Anterior cingulate cortex (tissue), 58 donors: Measurements from ENCODE around the gene TUBA3D.
"Not testable (repeated sequence)": the region's sequence is repeated elsewhere in the genome, so short reads cannot be mapped to it uniquely, and the experiment has no call there.

Experiments used
- DNase-seq, 58 donors: peaks; one replicate each; lab custom pipeline; 2025; lab: John Stamatoyannopoulos, UW

The TUBA3D gene

DNA sequence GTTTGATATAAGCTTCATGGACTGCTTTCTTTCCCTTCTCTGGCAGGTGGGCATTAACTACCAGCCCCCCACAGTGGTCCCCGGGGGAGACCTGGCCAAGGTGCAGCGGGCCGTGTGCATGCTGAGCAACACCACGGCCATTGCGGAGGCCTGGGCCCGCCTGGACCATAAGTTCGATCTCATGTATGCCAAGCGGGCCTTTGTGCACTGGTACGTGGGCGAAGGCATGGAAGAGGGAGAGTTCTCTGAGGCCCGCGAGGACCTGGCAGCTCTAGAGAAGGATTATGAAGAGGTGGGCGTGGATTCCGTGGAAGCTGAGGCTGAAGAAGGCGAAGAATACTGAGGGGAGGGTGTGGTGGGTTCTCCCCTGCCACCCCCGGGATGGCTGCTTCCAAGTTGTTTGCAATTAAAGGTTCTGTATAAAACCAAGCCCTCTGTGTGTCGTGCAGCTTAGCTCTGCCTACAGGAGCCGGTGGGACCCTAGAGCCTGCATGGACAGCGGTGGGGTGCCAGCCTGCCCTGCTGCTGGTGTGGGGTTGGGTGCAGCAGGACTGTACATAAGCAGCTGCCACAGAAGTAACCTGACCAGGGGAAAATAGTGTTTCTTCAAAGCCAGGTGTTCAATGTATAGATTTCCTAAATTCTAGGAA is 6.7 kb downstream of the TUBA3D start:
- DNase-seq = not testable (repeated sequence)

DNA sequence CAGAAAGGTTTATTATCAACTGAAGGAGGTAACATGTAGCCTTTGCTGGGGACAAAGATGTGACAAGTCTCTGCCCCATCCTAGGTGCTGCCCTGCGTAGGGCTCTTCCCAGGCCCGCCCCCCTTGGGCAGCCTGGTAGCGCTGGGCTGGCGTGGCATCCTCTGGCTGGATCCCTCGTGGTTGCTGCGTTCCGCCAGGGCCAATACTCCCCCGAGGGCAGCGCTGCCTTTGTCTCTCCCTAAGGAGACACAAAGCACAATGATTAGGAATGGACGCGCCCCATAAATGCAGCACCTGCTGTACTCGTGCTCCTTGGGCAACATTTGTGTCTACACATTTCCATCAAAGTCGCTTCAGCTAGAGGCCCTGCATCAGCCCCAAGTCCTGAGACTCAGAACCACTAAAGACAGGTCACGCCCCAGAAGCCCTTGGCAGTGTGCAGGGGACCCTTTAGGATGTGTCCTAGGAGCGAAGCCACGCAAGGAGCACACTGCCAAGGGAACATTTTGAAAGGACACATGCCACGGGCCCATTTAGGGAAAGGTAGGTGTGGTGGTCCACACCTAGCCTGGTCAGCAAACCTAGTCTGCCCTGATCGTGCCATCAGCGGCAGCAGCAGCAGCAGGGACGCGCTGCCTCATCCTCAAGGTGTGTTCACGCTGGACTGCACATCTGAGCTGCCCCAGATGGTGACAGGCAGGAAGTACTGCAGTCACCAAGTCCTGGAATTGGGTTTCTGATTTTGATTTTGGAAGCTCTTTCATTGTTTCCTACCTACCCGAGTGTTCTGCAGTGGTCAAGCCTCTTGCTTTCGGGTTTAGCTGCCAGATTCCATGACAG is 8.3 kb downstream of the TUBA3D start:
- DNase-seq = not testable (repeated sequence)

DNA sequence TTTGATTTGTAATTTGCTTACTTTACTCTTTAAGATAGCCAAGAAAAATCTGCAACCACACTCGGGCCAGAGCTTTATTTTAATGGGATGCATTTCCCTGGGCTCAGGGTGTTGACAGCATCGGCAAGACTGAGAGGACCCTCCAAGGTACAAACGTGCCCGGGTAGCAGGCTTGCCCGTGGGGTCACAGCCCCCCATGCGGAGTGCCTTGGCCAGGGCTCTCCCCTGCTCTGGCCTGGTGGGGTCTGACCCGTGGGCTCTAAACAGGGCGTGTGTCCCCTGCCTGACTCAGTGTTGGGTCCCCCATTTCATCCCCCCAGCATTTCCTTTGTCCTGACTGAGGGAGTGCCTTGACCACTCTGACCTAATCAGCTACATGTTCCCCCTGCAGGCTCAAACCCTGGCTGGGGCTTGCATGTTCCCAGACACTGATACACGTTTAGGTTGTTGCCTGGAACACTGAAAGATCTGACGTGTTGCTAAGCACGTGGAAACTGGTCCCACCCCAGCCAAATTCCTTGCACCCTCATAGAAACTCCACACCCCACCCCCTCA is 9.1 kb downstream of the TUBA3D start:
- DNase-seq = not testable (repeated sequence)

DNA sequence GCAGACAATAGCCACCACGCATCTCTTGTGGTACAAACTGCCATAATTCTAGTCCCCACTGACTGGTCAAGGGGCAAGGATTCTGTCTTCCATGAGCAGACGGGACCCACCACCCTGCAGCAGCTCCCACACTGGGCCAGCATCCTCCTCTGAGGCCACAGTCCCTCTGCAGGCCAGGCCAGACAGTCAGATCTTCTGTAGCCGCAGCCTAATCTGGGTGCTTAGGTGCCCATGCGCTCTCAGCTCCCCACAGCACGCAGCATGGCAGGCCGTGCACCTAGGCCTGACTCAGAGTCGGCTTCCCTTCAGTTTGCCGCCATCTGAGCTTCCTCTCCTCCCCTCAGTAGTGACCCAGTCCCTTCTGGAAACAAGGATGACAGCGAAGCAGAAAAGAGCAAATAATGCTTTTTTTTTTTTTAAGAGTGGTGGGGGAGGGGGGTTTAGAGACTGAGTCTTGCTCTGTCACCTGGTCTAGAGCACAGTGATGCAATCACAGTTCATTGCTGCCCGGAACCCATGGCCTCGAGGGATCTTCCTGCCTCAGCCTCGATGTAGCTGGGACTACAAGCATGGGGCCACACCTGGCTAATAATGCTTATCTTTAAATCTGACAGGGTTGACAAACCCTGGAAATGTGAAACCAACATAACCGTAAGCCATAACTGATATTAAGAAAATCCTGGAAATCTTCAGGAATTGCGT is 10.4 kb downstream of the TUBA3D start:
- DNase-seq = not testable (repeated sequence)

DNA sequence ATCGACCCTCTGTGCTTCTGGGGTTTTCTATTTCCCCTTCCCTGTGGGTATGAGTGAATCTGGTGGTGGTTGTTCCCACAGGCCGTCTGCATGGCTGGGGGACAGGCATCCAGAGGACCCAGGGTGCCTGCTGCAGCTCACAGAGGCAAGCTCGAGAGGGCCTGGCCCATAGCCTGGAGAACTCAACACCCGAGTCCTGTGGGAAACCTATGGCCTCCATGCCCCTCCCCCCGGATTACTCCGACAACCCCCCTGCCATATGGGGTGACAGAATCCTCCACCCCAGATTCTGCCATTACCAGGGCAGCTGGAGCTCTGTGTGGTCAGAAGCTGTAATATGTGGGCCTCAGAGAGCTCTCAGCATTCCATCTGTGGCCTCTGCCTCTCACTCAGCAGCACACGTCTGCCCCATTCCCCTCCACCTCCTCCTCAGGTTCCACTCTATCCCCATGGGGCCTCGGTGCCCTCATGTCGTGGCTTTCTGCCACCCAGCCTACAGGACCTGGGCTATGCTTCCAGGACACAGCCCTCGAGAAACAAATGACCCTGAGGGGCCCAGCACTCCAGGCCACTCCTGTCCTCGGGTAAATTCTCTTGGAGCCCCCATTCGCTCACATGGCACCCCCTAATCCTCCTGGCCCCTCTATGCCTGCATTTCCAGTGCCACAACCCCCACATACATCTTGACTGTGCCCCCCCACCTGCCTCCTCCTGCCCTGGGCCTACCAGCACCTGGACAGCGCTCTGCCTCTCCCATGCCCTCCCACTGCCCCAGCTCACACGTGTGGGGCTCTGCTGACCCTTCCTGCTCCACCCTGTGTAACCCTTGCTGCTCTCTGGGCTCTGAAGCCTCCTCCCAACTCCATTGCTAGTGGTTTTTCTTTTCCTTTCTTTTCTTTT is 12.6 kb downstream of the TUBA3D start:
- DNase-seq = no peak

DNA sequence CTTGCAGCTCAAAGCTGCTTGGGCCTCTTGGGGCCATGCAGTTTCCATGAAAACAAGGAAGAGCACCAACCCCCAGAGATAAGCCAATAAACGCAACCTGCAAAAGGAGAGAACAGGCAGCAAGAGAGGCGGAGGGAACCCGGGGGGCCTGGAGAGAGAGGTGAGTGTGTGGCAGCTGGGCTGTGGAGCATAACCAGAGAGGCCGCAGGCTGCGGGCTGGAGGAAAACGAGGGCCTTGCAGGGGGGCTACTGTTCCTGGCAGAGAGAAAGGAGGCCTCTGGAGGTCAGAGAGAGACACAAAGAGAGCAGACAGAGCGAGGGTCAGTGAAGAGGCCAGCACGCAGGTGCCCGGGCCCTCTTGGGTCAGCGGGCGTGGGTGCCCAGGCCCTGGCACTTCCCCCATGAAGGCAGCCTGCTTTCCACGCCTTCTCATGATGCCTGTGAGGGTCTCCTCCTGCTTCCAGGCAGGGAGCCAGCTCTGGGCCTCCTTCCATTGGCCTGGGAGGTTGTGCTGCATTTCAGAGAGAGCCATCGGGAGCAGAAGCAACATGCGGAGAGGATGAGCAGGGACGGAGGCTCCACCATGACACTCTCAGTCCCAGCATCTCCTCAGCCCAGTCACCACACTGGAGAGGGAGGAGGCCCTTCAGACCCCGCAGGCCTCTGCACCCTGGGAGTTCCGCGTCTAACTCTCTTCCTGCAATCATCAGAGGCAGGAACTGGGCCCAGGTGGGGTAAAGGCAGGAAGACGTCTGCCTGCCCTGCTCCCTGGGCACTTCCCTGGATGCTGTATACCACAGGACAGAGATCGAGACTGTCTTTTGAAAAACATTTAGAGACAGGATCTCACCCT is 14.9 kb downstream of the TUBA3D start:
- DNase-seq = peak in 19 of 58 donors; percentile 3 to 50 (median 16)

DNA sequence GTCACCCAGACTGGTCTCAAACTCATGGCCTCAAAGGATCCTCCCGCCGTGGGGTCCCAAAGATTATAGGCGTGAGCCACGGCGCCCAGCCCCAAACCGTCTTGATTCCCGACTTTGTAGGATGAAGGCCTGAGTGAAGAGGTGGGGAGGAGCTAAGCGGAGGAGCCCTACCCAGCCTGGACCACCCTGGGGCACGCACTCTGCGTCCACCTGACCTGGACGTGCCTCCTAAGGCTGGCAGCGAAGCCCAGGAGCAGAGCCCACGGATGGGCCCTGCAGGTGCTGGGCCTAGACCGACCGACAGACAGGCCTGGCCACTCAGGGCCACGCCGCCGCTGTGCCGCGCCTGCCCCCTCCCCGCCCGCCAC is 15.5 kb downstream of the TUBA3D start:
- peak in 3 of 58 donors; percentile 6 to 20 (median 15) for DNase-seq

DNA sequence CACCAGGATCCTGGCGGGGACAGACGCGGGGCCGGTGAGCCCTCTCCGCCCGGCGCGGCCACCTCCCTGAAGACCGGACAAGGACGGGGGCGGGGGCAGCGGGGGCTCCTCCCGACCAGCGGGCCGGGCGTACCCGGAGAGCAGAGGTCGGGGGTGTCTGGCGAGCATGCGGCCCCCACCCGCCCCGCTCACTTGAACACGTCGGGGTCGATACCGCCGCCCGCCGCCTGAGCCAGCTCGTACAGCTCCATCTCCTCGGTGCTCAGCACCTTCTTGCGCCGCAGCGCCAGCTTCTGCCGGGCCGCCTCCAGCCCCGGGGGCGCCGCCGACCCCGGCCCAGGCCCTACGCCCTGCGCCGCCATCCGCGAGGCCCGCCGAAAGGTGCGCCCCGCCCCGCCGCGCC is 16.1 kb downstream of the TUBA3D start, which contains the start of gene MZT2A:
TSS of gene MZT2A (minus strand) at position 383 of the 403 bp plus-strand sequence. CDS start at position 362, 21 bp downstream.
- peak in 6 of 58 donors; percentile 31 to 62 (median 48) for DNase-seq

DNA sequence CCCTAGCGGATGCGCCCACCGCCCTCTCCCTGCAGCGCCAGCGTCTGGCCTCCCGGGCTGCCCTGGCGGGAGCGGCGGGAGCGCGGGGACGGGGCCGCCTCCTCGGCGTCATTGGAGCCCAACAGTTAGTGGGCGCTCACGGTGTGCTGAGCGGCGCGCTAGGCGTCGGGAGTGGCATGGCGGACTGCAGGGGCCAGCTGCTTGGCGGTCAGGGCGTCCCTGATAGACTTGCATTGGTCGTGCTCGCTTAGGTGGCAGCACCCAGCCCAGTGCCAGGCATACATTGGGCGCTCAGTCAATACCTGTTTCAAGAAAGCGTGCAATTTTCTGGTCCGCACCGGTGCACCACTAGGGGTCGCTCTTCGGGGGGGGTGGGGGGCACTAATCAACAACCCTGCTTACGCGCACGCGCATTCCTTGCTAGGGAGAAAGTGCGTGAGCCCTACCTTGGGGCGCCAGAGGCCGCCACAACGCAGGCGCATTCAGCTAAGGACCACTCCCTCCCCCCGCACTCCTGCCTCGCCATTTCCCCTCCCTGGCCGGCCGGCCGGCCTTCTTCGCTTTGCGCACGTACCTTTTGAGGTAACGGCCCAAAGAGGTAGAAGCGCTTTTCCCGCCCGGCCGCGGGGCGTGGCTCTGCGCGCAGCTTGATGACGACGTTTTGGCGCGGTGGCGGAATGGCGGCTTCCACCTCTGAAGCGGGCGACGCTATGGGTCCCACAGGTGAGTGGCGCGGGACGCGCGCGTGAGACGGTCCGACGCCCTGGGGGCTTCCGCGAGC is 16.7 kb downstream of the TUBA3D start:
- peak; percentile 36 to 97 (median 84) for DNase-seq

DNA sequence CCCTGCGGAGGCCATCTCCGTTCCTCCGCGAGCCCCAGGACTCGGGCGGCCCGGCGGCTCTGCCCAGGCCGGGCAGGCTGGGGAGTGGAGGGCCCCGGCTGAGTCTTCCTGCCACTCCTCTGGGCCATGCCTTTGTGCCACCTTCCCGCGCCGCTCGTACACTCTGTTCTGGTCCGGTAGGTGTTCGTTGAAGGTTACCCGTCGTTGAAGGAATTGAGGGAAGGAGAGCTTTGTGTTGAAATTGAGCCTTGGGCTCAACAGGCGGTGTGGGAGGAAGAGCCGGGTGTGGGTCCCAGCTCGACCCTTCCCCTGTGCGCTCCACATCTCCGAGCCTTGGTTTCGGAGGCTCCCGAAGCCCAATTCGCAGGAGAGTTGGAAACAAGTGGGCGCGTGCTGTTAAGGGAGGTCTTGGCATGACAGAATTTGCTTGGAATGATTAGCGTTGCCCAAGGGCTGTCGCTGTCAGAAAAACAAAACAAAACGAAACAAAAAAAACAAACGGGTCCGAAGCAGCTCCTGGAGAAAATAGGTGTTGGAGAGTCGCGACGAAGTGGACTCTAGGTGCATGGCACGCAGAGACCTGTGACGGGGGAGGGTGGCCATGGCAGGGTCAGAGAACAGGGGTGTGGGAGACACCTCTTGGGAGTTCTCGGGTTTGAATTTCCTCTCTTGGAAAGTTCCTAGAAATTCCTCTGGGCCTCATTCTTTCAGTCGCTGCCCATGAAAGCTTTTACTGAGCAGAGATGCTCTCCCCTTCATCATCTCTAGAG is 17.5 kb downstream of the TUBA3D start:
- peak in 4 of 58 donors; percentile 47 to 74 (median 64) for DNase-seq

DNA sequence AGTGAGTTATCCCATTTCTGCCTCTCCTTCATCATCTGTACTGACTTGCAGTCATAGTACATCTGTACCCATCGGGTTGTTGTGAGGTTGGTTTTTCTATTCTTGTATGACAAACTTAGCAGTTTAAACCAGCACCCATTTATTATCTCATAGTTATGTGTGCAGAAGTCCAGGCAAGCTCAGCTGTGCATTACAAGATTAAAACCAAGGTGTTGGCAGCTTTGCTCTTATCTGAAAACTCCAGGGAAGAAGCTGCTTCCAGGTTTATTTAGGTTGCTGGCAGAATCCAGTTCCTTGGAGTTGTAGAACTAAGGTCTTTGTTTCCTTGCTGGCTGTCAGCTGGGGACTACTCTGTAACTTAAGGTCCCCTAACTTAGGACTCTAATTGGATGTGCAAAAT is 19.6 kb downstream of the TUBA3D start:
- DNase-seq = not testable (repeated sequence)

DNA sequence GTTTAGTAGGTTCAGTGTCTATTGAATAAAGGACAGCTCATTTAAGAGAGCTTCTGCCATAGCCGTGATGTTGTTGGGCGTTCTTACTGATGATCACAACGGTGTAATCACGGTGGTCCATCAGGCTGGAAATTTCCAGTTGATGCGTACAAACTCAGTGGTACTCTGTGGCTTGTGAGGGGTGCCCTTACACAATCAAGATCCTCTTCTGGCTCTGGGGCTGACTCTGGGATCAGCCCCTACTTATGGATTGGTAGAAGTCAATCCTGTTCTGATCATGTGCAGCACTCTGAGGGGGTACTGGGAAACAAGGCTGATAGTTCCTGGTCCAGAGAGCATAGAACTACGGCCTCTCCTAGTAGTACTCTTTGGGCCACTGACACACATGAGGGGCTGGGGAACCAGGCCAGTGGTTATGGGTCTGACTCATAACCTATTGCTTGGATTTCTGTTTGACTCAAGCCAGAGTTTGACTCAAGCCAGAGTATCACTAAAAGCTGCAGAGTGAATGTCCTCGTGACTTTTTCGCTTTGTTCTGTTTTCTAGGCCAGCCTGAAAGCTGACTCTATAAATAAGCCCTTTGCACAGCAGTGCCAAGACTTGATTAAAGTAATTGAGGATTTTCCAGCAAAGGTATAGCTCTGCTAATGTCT is 22.5 kb downstream of the TUBA3D start:
- DNase-seq = not testable (repeated sequence)

DNA sequence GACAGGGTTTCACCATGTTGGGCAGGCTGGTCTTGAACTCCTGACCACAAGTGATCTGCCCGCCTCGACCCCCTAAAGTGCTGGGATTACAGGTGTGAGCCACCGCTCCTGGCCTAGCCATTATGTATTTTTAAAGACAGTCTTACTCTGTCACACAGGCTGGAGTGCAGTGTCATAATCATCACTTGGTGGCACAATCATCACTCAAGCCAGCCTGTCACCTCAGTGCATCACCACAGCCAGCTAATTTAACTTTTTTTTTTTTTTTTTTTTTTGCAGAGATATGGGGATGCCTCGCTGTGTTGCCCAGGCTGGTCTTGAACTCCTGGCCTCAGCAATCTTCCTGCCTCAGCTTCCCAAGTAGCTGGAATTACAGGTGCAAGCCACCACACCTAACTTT is 27.7 kb downstream of the TUBA3D start:
- not testable (repeated sequence) for DNase-seq

DNA sequence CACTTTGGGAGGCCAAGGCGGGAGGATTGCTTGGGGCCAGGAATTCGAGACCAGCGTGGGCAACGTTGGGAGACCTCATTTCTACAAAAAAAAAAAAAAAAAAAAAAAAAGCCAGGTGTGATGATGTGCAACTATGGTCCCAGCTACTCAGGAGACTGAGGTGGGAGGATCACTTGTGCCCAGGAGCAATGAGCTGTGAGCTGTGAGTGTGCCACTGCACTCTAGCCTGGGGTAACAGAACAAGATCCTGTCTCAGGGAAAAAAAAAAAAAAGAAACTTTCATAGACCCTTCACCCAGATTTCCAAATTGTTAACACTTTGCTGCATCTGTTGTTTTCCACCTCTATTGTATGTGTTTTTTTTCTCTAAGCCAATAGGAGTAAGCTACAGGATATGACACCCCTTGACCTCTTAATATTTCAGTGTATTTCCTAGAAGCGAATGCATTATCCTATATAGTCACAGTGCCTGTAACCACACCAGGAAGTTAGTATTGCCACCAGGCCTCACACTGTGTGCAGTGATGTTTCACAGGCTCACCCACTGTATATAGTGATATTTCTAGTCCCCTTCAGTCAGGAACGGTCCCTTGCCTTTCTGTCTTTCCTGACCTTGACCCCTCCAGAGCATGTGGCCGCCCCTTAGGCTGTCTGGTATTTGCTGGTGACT is 28.3 kb downstream of the TUBA3D start:
- not testable (repeated sequence) for DNase-seq

DNA sequence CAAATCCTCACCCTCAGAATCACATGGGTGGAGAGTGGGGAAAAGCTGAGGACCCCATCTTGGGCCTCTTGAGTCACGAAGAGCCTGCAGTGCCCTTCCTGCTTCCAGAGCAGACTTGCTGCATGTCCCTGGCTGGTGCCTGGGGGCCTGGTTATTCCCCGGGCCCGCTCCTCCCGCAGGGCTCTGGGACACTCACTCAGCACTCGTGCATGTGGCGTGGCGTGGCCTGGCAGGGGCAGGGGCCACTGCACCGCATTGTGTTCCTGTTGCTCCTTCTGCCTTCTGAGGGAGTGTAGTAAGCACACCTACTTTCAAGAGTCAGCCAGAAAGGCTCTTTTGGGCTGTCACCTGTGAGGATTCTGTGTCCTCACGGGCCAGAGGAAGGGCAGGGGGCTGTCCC is 33.7 kb downstream of the TUBA3D start:
- no peak for DNase-seq
